CD4-positive, alpha-beta T cell treated with Interleukin-6 for 4 hours (primary cell): Measurements from ENCODE around the gene CD80.
A peak's percentile ranks its signal among the peaks of the same experiment; 100 is the strongest.

Source experiments
- DNase-seq: peaks from one replicate; pipeline ENCODE4 v3.0.0-alpha.2; 2020; ENCODE audit warnings: mixed read lengths

The CD80 gene

DNA sequence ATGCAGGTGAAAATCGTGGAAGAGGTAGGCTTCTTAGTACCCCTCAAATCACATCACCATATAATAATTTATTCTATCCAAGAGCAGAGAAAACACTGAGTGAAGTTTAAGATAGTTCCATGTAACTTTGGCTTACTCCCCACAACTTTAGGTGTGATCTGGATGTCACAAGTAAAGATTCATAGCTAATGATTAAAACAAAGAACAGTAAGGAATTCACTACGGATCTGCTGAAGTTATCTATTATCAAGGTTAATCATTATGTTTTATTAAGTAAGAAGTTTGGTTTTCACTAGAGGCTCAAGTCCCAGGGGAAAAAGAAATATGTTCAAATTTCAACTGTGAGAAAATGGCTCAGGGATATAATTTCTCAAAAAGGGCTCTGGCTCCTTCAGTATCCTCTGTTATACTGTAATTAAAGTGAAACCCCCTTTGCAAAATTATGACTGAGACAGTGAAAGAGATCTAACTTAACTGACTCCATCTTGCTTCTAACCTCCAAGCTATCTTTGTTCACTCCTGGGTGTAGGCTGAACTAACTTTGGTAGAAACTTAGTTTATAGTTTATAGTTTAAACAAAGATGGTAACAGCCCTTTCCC is 17.1 kb downstream of the CD80 start:
- no peak for DNase-seq

- no peak for DNase-seq
These were observed 17.9 kb downstream of the CD80 start for GRCh38 chr3:119541547-119541946.

DNA sequence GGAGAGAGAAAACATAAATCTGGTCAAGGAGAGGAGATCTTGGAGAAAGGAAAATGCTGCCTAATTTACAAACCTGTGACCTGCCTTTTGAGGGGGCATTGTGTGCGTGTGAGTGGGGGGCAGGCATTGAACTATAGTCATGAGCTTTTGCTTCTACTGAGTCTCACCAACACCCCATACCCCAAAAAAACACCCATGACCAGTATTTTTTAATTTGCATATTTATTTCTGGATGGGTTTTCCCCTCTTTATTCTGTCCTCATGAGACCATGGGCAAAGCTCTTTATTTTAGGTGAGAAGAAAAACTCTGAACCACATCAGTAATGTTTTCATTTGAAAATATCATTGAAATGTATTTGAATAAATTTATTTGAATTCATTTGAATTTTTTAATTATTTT is 20.6 kb downstream of the CD80 start:
- no peak for DNase-seq

GRCh38 chr3:119536757-119537156 is 22.7 kb downstream of the CD80 start:
- no peak for DNase-seq

GRCh38 chr3:119534296-119534695 is 25.1 kb downstream of the CD80 start:
- no peak for DNase-seq

- DNase-seq = no peak
These were observed 28.3 kb downstream of the CD80 start for GRCh38 chr3:119531151-119531550.

DNA sequence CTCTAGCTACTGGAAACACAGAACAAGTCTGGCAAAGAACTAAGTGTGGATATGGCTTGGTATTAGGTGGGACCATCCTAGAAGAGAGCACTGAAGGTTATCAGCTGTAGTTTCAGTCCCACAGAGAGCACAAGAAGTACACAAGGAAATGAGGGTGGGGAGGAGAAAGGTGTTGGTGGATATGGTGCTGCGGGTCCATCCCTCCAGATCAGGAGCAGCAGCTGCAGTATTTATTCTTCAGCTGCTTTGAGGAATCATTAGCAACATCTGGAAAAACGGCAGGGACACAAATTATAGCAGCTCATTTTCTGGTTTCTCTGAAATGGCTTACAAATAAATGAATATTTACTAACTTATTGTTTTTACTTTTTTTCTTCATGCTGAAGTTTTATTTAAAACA is 29.0 kb downstream of the CD80 start:
- no peak for DNase-seq

DNA sequence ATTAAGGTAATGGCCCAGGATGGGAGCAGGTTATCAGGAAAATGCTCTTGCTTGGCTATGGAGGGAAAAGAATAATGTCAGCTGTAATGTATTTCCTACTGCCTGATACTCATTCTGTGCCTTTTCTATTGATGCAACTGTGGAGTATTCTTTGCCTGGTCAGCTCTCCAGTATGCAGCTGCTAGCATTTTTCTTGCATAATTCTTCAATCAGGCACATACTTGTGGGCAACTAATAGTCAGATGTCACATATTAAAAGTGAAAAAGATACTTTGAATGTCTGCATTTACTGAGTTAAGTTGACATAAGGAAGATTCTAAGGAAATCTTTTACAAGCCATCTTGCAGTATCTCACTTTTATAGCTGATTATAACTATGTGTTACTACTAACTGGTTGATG is 29.5 kb downstream of the CD80 start:
- DNase-seq = no peak

DNA sequence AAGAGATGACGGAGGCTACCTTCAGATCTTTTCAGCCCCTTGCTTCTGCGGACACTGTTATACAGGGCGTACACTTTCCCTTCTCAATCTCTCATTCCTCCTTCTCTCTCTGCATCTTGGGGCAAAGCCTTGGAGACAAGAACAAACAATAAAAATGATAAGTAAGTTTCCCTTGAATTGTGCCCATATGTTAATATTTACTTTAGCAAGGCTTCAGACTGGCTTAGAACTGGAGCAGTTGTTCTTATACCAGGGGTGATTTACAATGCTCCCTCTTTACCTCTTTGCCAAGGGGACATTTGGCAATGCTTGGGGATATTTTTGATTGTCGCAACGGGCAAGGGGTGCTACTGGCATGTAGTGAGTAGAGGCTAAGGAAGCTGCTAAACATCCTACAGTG is 31.7 kb downstream of the CD80 start:
- DNase-seq = no peak

DNA sequence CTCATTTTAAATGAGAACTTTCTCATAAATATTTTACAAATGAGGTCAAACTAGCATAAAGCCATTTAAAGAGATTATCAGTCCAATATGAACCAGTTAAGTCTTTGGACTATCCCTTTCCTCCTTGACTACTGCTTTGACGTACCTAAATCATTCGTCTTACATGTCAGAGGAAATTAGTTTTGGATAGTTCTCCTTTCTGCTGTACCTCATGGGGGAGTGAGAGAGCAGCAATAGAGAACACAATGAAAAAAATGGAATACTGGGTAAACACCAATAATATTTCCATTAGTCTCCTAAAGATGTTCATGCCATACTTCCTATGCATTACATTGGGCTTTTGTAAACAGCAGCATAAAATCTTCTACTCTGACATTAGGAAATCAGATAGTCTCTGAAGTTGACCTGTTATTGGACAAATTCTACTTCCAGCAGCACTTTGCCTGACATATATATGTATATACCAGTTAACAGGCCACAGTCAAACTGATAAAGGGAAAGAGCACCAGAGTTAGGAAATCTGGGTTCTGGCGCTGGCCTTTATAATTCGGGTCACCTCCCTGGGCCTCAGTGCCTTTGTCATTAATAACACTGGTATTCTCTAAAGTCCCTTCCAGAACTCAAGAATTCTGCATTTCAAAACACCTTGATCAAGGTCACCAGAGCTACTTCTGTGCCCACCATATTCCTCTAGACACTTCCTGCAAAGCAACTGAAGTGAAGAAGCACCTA is 34.3 kb downstream of the CD80 start:
- DNase-seq = no peak

GRCh38 chr3:119518026-119518425 is 41.4 kb downstream of the CD80 start:
- DNase-seq = no peak

- DNase-seq = no peak
These were observed 42.3 kb downstream of the CD80 start for GRCh38 chr3:119517112-119517511.

DNA sequence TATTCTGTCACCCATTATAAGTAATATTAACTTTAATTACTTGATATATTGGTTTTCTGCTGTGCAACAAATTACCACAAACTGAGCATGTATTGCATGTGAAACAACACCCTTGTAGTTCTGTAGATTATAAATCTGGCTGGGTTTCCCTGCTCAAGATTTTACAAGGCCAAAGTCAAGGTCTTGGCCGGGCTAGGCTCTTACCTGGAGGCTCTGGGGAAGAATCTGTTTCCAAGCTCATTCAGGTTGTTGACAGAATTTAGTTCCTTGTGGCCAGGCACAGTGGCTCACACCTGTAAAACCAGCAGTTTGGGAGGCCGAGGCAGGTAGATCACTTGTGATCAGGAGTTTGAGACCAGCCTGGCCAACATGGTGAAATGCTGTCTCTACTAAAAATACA is 44.8 kb downstream of the CD80 start:
- DNase-seq = no peak

- no peak for DNase-seq
These were observed 48.7 kb downstream of the CD80 start for GRCh38 chr3:119510690-119511089.

DNA sequence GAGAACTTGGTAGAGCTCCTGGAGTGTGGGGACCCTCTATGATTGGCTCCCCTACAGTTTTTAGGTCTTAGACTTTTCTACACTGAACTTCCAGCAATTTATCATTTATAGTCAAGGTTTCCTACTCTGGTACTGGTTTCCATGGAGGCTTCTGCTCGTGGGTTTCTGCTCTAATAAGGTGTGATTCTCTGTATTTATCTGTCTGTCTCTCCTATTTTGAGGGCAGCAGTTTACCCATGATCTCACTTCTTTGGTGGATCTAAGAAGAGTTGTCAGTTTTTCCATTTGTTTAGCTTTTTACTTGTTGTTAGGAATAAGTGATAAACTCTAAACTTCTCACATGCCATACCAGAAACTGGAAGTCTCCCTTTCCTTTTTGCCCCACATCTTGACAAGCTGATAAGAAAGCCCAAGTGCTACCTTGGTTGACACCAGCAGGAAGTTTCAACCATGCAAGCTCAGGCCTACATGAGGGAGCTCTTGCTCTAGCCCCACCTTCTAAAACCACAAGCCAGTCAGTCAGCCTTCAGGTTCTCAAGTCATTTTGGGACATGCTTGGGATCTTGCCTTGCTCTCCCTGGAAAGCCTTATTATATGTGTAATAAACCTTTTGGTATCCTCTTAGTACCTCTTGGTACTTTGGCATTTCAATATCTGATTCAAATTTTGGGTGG is 51.1 kb downstream of the CD80 start:
- no peak for DNase-seq

- no peak for DNase-seq
These were observed 52.0 kb downstream of the CD80 start for GRCh38 chr3:119507404-119507803.

GRCh38 chr3:119506631-119507030 is 52.8 kb downstream of the CD80 start:
- no peak for DNase-seq

- DNase-seq = no peak
These were observed 58.5 kb downstream of the CD80 start for GRCh38 chr3:119500901-119501300.

DNA sequence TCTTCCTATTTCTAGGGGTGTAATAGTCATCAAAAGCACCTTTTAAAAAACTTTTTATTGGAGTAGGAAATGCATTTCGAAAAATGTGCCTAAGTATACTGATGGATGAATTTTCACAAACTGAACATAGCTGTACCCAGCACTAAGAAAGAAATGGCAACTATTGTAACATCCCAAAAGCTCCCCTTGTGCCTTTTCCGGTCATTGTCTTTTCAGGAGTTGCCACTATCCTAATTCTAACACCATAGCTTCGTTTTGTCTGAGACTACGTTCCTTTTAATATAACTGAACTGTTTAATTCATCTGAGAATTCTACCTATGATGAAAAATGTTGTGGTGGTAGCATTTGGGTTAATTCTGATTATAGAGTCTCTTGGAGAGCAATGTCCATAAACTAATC is 59.1 kb downstream of the CD80 start:
- DNase-seq = no peak

- DNase-seq = peak; percentile 97
These were observed 61.0 kb downstream of the CD80 start, which contains the start of gene TIMMDC1 for GRCh38 chr3:119498186-119499011. Gene TIMMDC1 (plus strand): TSS chr3:119498547. CDS start chr3:119498734, 187 bp downstream.

GRCh38 chr3:119497820-119498185 is 61.6 kb downstream of the CD80 start:
- no peak for DNase-seq

DNA sequence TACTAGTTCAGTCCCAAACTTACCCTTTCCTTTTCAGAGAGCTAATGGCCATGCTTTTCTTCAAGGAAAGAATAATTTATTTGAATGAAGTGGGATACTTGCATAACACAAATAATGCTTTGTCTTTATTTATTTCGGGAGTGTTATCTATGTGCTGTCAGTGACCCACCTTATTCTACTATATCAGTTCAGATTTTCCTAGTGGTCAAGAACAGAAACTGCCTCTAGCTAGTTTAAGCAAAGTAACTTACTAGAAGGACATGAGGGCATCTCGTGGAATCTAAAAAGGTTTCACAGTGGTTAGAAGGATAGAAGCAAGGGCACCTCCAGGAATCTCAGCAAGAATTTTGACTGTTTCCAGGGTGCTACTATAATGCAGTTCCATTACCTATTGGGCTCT is 64.8 kb downstream of the CD80 start:
- no peak for DNase-seq

DNA sequence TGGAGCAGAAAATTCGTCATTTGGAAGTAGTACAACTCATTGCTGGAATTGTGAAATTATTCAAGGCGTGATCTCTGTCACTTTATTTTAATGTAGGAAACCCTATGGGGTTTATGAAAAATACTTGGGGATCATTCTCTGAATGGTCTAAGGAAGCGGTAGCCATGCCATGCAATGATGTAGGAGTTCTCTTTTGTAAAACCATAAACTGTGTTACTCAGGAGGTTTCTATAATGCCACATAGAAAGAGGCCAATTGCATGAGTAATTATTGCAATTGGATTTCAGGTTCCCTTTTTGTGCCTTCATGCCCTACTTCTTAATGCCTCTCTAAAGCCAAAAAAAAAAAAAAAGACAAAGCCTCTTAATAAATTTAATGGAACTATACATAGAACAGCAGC is 66.6 kb downstream of the CD80 start:
- DNase-seq = no peak
